Upper lobe of right lung (tissue), 1 donor: ENCODE results near the gene CALHM3. TPM values are rescaled to one million over a fixed set of nuclear protein-coding genes. Genes with fewer than 3 reads are reported as not detected.
"Not testable (repeated sequence)": the region's sequence is repeated elsewhere in the genome, so short reads cannot be mapped to it uniquely, and the experiment has no call there.

ENCODE experiments used
- ATAC-seq: fragments of 200-7000 bp; cut with Tn5 transposase; one replicate; pipeline ENCODE4 v1.9.1; 2020; ENCODE audit warnings: mild to moderate bottlenecking, moderate library complexity
- DNase-seq: peaks from one replicate; pipeline ENCODE4 v3.0.0-alpha.2; 2020
- H3K27ac ChIP-seq: fragments of 200-600 bp; one replicate; pipeline ENCODE4 v1.8.0; 2022
- H3K27me3 ChIP-seq: fragments of 200-600 bp; one replicate; pipeline ENCODE4 v1.8.0; 2022; ENCODE audit warnings: mild to moderate bottlenecking
- H3K36me3 ChIP-seq: fragments of 200-600 bp; one replicate; pipeline ENCODE4 v1.8.0; 2022
- H3K4me1 ChIP-seq: fragments of 200-600 bp; one replicate; pipeline ENCODE4 v1.8.0; 2022
- H3K4me3 ChIP-seq: fragments of 200-600 bp; one replicate; pipeline ENCODE4 v1.8.0; 2022; ENCODE audit warnings: mild to moderate bottlenecking
- H3K9me3 ChIP-seq: fragments of 200-600 bp; one replicate; pipeline ENCODE4 v1.8.0; 2022
- intact Hi-C: fragments of 100-400 bp; cut with DNase I; formaldehyde crosslinking; loops from one replicate; pipeline ENCODE4 v1.11.0; 2022
- total RNA-seq: library from RNA; stranded (reverse); fragmentation: NEBNext Ultra II Directional; extraction: Animal tissue kit (Norgen Biotek cat#: 25700); gene quantifications from one replicate; pipeline ENCODE4 v1.2.1, GENCODE V29; 2021
- TF ChIP-seq, protein P1 (sequence below): fragments of 200-600 bp; IDR thresholded peaks from one replicate; pipeline ENCODE4 v1.8.0; 2022; ENCODE audit warnings: antibody characterized with exemption
- donor health status: DM: no; HTN: yes; CAD: no; lungs with severe emphysema.

Gene CALHM3
- total RNA-seq, 1 donor from 2014 or later, result not detected

DNA sequence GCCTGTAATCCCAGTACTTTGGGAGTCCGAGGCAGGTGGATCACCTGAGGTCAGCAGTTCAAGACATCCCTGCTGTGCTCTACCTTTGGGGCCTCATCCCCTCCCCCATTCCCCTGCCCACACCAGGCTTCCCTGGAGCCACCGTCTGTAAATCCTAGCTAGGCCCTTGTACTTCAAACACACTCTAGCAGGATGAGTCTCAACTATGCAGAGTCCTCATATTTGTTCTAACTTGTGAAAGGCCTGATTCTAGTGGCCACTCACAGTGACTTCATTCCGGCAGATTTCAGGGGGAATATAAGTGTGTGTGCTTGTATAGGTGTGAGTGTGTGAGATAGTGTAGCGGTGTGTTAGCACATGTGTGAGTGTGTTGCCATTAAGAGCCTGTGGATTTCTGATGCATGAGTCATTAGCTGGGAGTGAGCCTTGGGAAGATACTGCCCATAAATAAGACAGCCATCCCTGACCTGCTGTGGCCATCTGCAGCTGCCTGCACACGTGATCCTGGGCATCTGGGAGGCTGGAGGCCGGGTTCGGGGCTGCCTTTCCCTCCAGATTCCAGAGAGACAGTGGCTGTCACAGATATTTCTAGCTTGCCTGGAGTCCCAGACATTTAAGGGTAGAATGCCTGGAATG lies 12.8 kb upstream of the CALHM3 start:
- no peaks in the 10 kb centered on the region for H3K36me3 ChIP-seq
- intact Hi-C loops, result no loop called here
- peaks cover 5% of the 10 kb centered on the region for H3K4me1 ChIP-seq
- DNase-seq (no peak), ATAC-seq (peak; percentile 32)
- no peaks in the 10 kb centered on the region for H3K9me3 ChIP-seq
- H3K4me3 ChIP-seq, result no peak overlapping the region
- peaks cover 32% of the 10 kb centered on the region for H3K27me3 ChIP-seq
- TF ChIP-seq, protein P1, sequence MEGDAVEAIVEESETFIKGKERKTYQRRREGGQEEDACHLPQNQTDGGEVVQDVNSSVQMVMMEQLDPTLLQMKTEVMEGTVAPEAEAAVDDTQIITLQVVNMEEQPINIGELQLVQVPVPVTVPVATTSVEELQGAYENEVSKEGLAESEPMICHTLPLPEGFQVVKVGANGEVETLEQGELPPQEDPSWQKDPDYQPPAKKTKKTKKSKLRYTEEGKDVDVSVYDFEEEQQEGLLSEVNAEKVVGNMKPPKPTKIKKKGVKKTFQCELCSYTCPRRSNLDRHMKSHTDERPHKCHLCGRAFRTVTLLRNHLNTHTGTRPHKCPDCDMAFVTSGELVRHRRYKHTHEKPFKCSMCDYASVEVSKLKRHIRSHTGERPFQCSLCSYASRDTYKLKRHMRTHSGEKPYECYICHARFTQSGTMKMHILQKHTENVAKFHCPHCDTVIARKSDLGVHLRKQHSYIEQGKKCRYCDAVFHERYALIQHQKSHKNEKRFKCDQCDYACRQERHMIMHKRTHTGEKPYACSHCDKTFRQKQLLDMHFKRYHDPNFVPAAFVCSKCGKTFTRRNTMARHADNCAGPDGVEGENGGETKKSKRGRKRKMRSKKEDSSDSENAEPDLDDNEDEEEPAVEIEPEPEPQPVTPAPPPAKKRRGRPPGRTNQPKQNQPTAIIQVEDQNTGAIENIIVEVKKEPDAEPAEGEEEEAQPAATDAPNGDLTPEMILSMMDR, result no peak
- no peak overlapping the region for H3K27ac ChIP-seq

DNA sequence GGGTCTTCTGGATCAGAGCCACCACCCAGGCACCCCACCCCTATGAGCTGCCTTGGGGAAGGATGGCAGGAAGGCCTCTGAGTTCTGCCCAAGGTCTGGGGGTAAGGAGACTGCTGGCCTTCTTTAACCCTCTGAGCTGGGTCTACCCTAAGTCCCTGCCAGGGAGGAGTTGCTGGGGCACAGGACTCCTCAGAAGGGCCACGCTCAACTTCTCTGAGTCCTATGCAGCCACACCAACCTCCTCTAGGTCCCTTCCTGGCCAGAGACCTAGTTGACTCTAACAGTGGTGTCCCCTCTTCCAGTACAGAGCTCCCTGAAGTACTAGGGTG lies 11.9 kb upstream of the CALHM3 start:
- Histone ChIP-seq H3K27ac (no peak overlapping the region), H3K4me1 (peaks cover 5% of the 10 kb centered on the region), H3K27me3 (peaks cover 32% of the 10 kb centered on the region), H3K36me3 (no peaks in the 10 kb centered on the region), H3K9me3 (no peaks in the 10 kb centered on the region), H3K4me3 (no peak overlapping the region)
- intact Hi-C loops, result no loop called here
- no peak for DNase-seq
- TF ChIP-seq, protein P1, result no peak
- ATAC-seq, result no peak

DNA sequence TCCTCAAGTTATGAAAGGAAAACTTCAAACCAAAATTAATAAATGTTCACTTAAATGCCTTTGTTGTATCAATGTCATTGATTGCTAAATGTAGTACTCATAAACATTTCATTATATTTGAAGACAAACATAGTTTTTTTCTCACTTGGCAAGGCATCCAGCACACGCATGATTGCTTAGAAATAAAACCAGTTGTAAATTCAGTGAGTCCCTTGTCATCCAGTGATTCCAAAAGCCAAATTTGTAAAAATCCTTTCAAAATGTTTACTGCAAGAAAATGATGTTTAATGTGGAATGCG lies 8.3 kb upstream of the CALHM3 start:
- no peaks in the 10 kb centered on the region for H3K36me3 ChIP-seq
- ATAC-seq (no peak), DNase-seq (no peak)
- no peaks in the 10 kb centered on the region for H3K9me3 ChIP-seq
- no peak overlapping the region for H3K4me3 ChIP-seq
- no peak overlapping the region for H3K27ac ChIP-seq
- H3K4me1 ChIP-seq, result no peaks in the 10 kb centered on the region
- intact Hi-C loops, result no loop called here
- TF ChIP-seq, protein P1, result no peak
- no peaks in the 10 kb centered on the region for H3K27me3 ChIP-seq

DNA sequence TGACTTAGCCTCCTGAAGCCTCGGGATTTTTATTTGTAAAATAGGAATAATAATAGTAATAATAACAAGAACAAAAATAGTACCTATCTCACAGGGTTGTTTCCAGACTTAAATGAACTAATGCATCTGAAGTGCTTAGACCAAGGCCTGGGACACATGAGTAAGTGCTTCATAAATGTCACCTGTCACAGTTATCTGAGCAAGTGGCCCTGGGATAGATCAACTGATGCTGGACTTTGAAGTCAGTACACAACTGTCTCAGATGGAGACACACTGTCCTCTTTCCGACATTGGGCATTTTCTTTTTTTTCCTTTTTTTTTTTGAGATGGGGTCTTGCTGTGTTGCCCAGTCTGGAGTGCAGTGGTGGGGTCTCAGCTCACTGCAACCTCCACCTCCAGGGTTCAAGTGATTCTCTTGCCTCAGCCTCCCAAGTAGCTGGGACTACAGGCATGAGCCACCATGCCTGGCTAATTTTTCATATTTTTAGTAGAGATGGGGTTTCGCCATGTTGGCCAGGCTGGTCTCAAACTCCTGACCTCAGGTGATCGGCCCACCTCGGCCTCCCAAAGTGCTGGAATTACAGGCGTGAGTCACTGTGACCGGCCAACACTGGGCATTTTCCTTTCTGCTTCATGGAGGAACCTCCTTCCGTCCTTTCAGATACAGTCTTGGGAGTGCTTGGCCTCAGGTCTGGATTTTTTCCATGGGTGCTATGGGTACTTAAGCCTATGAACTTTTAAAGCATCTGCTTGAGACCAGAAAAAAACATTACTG lies 7.8 kb upstream of the CALHM3 start:
- H3K4me3 ChIP-seq, H3K9me3 ChIP-seq, H3K4me1 ChIP-seq, H3K27me3 ChIP-seq, ATAC-seq, DNase-seq, H3K36me3 ChIP-seq, H3K27ac ChIP-seq, intact Hi-C loops: not testable (repeated sequence)

DNA sequence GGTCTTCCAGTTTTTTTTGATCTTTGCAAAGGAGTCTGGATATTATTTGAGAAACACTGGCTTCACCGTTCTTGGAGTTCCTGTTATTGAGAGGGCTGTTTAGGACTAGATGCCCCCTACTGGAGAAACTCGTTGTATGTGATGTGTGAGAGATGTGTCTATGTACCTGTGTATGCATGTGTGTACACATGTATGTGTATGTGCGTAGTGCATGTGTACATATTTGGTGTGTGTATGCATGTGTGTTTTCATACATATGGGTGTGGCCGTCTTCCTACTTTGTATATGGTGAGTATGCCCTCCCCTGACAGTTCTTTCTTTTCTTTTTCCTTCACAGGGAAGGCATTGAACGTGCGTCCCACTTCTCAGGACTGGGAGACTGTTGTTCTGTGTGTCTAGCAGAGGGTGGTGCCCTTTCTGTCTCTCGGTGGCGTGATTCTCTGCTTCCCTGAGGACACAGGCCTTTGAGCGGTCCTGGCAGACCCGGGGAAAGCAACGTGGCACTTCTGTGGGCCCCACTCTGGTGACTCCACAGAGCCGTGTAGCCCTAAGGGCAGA lies 3.0 kb upstream of the CALHM3 start:
- Histone ChIP-seq H3K9me3 (no peaks in the 10 kb centered on the region), H3K4me1 (no peaks in the 10 kb centered on the region), H3K27me3 (no peaks in the 10 kb centered on the region), H3K36me3 (no peaks in the 10 kb centered on the region), H3K27ac (no peak overlapping the region), H3K4me3 (no peak overlapping the region)
- TF ChIP-seq, protein P1, result peak; percentile 72
- intact Hi-C loops, result loop anchor here (2.0 kb wide), 1 partner anchor 65 kb away; no protein-coding TSS in a partner anchor
- DNase-seq, result no peak
- peak; percentile 80 for ATAC-seq

DNA sequence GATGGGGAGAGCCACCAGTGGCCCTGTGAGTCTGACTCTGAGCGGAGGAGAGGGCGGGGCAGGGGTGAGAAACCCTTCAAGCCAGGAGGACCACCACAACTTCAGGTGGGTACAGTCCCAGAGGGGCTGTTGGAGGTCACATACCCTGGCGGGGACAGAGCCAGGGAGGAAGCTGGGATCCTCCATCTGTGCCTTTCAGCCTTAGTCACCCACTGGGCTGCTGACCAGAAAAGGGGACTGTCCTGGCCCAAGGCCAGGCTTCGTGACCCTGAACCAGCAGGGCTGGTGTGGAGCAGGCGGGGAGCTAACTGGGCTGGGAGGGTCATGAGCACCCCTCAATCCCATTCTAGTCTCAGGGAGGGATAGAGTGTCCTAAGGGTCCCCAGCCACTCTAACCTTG lies 1.5 kb upstream of the CALHM3 start:
- H3K4me3 ChIP-seq, result no peak overlapping the region
- no peaks in the 10 kb centered on the region for H3K4me1 ChIP-seq
- TF ChIP-seq, protein P1, result no peak
- H3K27me3 ChIP-seq, result no peaks in the 10 kb centered on the region
- no peaks in the 10 kb centered on the region for H3K36me3 ChIP-seq
- no peak for DNase-seq
- H3K9me3 ChIP-seq, result no peaks in the 10 kb centered on the region
- intact Hi-C loops, result no loop called here
- no peak for ATAC-seq
- H3K27ac ChIP-seq, result no peak overlapping the region
